BLaER1 treated with 17β-estradiol and CSF1 and Interleukin-3, amounts not matched to agents 10 nM and 100 nM (cell line): ENCODE results near the gene TMEM131.

Experiments
- H3K27ac ChIP-seq, 11 experiments: shearing (Covaris generic); formaldehyde crosslinking; 2 replicates each; pipeline ENCODE4 v1.8.1; 2022
- H3K27me3 ChIP-seq, 11 experiments: shearing (Covaris generic); formaldehyde crosslinking; 2 replicates each; pipeline ENCODE4 v1.8.1; 2022
- H3K36me3 ChIP-seq, 11 experiments: shearing (Covaris generic); formaldehyde crosslinking; 2 replicates each; pipeline ENCODE4 v1.8.1; 2022
- H3K4me1 ChIP-seq, 10 experiments: shearing (Covaris generic); formaldehyde crosslinking; 2 replicates each; pipeline ENCODE4 v1.8.1; 2022
- H3K4me2 ChIP-seq, 11 experiments: shearing (Covaris generic); formaldehyde crosslinking; 2 replicates each; pipeline ENCODE4 v1.8.1; 2022
- H3K4me3 ChIP-seq, 10 experiments: shearing (Covaris generic); formaldehyde crosslinking; 2 replicates each; pipeline ENCODE4 v1.8.1; 2022
- H3K9ac ChIP-seq, 11 experiments: shearing (Covaris generic); formaldehyde crosslinking; 2 replicates each; pipeline ENCODE4 v1.8.1; 2022
- H3K9me3 ChIP-seq, 11 experiments: shearing (Covaris generic); formaldehyde crosslinking; replicated peaks in 1 of 11; 2 replicates each; pipeline ENCODE4 v1.8.1; 2022
- H4K20me1 ChIP-seq, 11 experiments: shearing (Covaris generic); formaldehyde crosslinking; 2 replicates each; pipeline ENCODE4 v1.8.1; 2022
- Cebpa-rat ChIP-seq, 11 experiments: shearing (Covaris generic); IDR thresholded peaks; 2 replicates each; pipeline ENCODE4 v1.8.1; 2022

TMEM131 gene

GRCh38 chr2:97769711-97770110 is 226.0 kb downstream of the TMEM131 start:
- Histone ChIP-seq H4K20me1 (no peaks in the 10 kb centered on the region), H3K4me3 (no peak overlapping the region), H3K27me3 (no peaks in the 10 kb centered on the region), H3K9me3 (no peaks in the 10 kb centered on the region), H3K9ac (no peak overlapping the region), H3K36me3 (peaks cover 44 to 96% (median 62%) of the 10 kb centered on the region in 11 experiments), H3K27ac (no peak overlapping the region), H3K4me1 (peaks cover under 1 to 63% (median 48%) of the 10 kb centered on the region in 10 experiments; a peak in 18 of 20 replicates), H3K4me2 (peak overlapping the region in 1 of 11 experiments; percentile 77; a peak in 2 of 22 replicates)
- no peak for TF ChIP-seq Cebpa-rat (IDR thresholded peaks at IDR 0.05)

DNA sequence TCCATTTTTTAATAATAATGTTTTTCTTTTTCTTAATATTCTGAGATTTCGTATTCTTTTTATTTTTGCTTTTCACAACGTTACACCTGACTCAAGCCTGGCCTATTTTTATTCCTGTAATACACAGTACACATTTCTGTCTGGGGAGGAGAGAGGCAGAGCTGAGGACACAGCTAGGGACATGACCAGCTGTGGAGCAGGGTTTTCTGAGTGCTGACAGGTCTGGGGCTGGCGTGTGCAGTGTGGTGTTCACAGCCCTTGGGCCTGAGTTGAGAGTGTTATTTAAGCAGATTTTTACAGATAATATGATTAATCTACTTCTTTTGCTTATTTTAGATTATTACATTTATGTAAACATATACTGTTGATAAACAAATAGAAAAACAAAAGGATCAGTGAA is 226.4 kb downstream of the TMEM131 start:
- Histone ChIP-seq H3K27ac (no peak overlapping the region), H3K4me1 (peaks cover 4 to 63% (median 51%) of the 10 kb centered on the region in 10 experiments), H3K9me3 (no peaks in the 10 kb centered on the region), H3K9ac (no peak overlapping the region), H3K36me3 (peaks cover 47 to 96% (median 61%) of the 10 kb centered on the region in 11 experiments), H3K4me3 (no peak overlapping the region), H4K20me1 (no peaks in the 10 kb centered on the region), H3K27me3 (no peaks in the 10 kb centered on the region), H3K4me2 (peak overlapping the region in 6 of 11 experiments; percentile 41 to 77 (median 52); a peak in 7 of 22 replicates)
- no peak for TF ChIP-seq Cebpa-rat (IDR thresholded peaks at IDR 0.05)

- H3K27ac ChIP-seq, result 0 out of 22 replicates have a peak overlapping the region, but pooled peaks of 1 of the 11 experiments have one; percentile 4
- TF ChIP-seq Cebpa-rat (IDR thresholded peaks at IDR 0.05), result no peak
- no peak overlapping the region for H3K9ac ChIP-seq
- no peaks in the 10 kb centered on the region for H3K9me3 ChIP-seq
- H3K4me3 ChIP-seq, result no peak overlapping the region
- peaks cover 21 to 78% (median 66%) of the 10 kb centered on the region in 10 experiments for H3K4me1 ChIP-seq
- H3K4me2 ChIP-seq, result peak overlapping the region in 9 of 11 experiments; percentile 5 to 77 (median 69); a peak in 17 of 22 replicates
- no peaks in the 10 kb centered on the region for H4K20me1 ChIP-seq
- H3K27me3 ChIP-seq, result no peaks in the 10 kb centered on the region
- H3K36me3 ChIP-seq, result peaks cover 43 to 93% (median 54%) of the 10 kb centered on the region in 11 experiments
These were observed 229.2 kb downstream of the TMEM131 start for GRCh38 chr2:97766567-97766966.

DNA sequence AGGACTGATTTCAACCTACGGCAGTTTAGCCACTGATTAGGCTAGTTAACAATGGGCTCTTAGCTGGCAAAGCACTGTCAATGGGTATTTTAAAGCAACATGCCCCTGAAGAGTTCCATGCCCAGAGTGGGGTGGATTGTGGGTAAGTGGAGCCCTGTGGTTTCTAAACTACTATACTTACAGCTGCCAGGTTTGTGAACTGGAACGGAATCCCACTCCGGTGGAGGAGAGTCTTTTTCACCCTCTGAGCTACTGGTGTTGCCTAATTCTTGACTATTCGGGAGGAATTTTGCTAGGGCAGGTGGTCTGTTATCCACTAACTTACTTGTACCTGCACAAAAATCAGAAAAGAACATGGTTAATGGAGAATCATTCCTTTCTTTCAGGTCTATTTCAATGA is 229.8 kb downstream of the TMEM131 start:
- Histone ChIP-seq H3K4me2 (peak overlapping the region in 8 of 11 experiments; percentile 52 to 77 (median 70); a peak in 16 of 22 replicates), H3K9me3 (no peaks in the 10 kb centered on the region), H3K27me3 (no peaks in the 10 kb centered on the region), H3K9ac (no peak overlapping the region), H4K20me1 (no peaks in the 10 kb centered on the region), H3K27ac (peak overlapping the region in 3 of 11 experiments; percentile 7 to 50 (median 32); a peak in 4 of 22 replicates), H3K36me3 (peaks cover 44 to 93% (median 53%) of the 10 kb centered on the region in 11 experiments), H3K4me1 (peaks cover 27 to 84% (median 72%) of the 10 kb centered on the region in 10 experiments), H3K4me3 (no peak overlapping the region)
- TF ChIP-seq Cebpa-rat (IDR thresholded peaks at IDR 0.05), result 0 out of 22 replicates have a peak, but pooled peaks of 1 of the 11 experiments have one; percentile 9

GRCh38 chr2:97764559-97765263 is 231.0 kb downstream of the TMEM131 start:
- peak overlapping the region in 3 of 11 experiments; percentile 5 to 50 (median 17); a peak in 3 of 22 replicates for H3K27ac ChIP-seq
- H3K9me3 ChIP-seq, result no peaks in the 10 kb centered on the region
- H3K27me3 ChIP-seq, result no peaks in the 10 kb centered on the region
- H3K4me1 ChIP-seq, result peaks cover 33 to 96% (median 85%) of the 10 kb centered on the region in 10 experiments
- no peaks in the 10 kb centered on the region for H4K20me1 ChIP-seq
- TF ChIP-seq Cebpa-rat (IDR thresholded peaks at IDR 0.05), result no peak
- H3K36me3 ChIP-seq, result peaks cover 49 to 93% (median 62%) of the 10 kb centered on the region in 11 experiments
- H3K9ac ChIP-seq, result no peak overlapping the region
- H3K4me3 ChIP-seq, result no peak overlapping the region
- peak overlapping the region in 10 of 11 experiments; percentile 20 to 76 (median 68); a peak in 11 of 22 replicates for H3K4me2 ChIP-seq

- H3K4me3 ChIP-seq, result no peak overlapping the region
- H3K36me3 ChIP-seq, result peaks cover 62 to 93% (median 75%) of the 10 kb centered on the region in 11 experiments
- no peak for TF ChIP-seq Cebpa-rat (IDR thresholded peaks at IDR 0.05)
- peak overlapping the region in 8 of 11 experiments; percentile 24 to 69 (median 44); a peak in 13 of 22 replicates for H3K4me2 ChIP-seq
- H3K9me3 ChIP-seq, result no peaks in the 10 kb centered on the region
- H3K27me3 ChIP-seq, result no peaks in the 10 kb centered on the region
- no peaks in the 10 kb centered on the region for H4K20me1 ChIP-seq
- no peak overlapping the region for H3K9ac ChIP-seq
- peaks cover 33 to 92% (median 79%) of the 10 kb centered on the region in 10 experiments for H3K4me1 ChIP-seq
- peak overlapping the region in 2 of 11 experiments; percentile 22 to 32; a peak in 4 of 22 replicates for H3K27ac ChIP-seq
These were observed 232.4 kb downstream of the TMEM131 start for GRCh38 chr2:97763176-97763845.

- no peak for TF ChIP-seq Cebpa-rat (IDR thresholded peaks at IDR 0.05)
- Histone ChIP-seq H3K4me3 (0 out of 20 replicates have a peak overlapping the region, but pooled peaks of 2 of the 10 experiments have one; percentile 4 to 7), H3K36me3 (peaks cover 75 to 96% (median 89%) of the 10 kb centered on the region in 11 experiments), H4K20me1 (no peaks in the 10 kb centered on the region), H3K27me3 (no peaks in the 10 kb centered on the region), H3K9ac (peak overlapping the region in 8 of 11 experiments; percentile 13 to 54 (median 35); a peak in 12 of 22 replicates), H3K9me3 (no peaks in the 10 kb centered on the region), H3K4me2 (peak overlapping the region; percentile 35 to 86 (median 70)), H3K27ac (peak overlapping the region in 9 of 11 experiments; percentile 42 to 68 (median 62); a peak in 18 of 22 replicates), H3K4me1 (peaks cover 32 to 74% (median 60%) of the 10 kb centered on the region in 10 experiments)
These were observed 234.6 kb downstream of the TMEM131 start for GRCh38 chr2:97761192-97761591.

DNA sequence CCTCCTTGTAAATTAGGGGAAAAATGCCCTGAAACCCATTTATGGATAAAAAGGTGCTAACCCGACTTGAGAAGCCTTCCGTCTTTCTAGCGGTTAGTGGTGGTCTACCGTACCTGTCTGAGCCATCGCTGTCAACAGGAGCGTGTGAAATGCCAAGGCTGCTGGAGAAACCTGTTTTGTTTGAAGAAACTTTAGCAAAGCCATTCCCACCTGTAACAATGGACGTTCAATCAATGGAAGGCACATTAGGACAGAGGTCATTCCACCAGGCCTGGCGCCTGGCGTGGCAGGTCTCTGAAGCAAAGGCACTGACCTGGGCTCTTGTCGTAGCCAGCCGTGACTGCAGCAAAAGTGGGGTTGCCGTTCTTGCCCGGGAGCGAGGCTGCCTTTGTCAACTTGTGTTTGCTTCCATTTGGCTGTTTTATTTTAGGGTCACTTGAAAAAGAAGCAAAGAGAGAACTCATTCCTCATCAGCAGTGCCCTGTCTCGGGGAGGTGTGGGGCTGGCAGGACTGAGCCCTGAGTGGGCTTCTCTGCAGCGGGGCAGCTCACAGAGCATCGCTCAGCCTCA is 235.2 kb downstream of the TMEM131 start:
- Histone ChIP-seq H3K9me3 (no peaks in the 10 kb centered on the region), H3K4me3 (no peak overlapping the region), H3K4me1 (peaks cover 36 to 73% (median 61%) of the 10 kb centered on the region in 10 experiments), H3K27ac (peak overlapping the region in 9 of 11 experiments; percentile 42 to 68 (median 62); a peak in 18 of 22 replicates), H3K36me3 (peaks cover 75 to 96% (median 89%) of the 10 kb centered on the region in 11 experiments), H4K20me1 (no peaks in the 10 kb centered on the region), H3K4me2 (peak overlapping the region; percentile 35 to 86 (median 70)), H3K9ac (peak overlapping the region in 7 of 11 experiments; percentile 21 to 54 (median 38); a peak in 10 of 22 replicates), H3K27me3 (no peaks in the 10 kb centered on the region)
- TF ChIP-seq Cebpa-rat (IDR thresholded peaks at IDR 0.05), result no peak
